Head of caudate nucleus (tissue), 42 donors: ENCODE measurements around the gene TNRC18.
"Not testable (repeated sequence)": the region's sequence is repeated elsewhere in the genome, so short reads cannot be mapped to it uniquely, and the experiment has no call there.

Source experiments
- DNase-seq, 42 donors: peaks; one replicate each; pipeline versions ENCODE4 v3.0.0 to v3.0.0-alpha.2; 2020 to 2021; ENCODE audit warnings: mixed read lengths in 7 of 42
- intact Hi-C: fragments of 100-400 bp; cut with DNase I; formaldehyde crosslinking; loops from one replicate; pipeline ENCODE4 v1.15.0; 2022

Gene TNRC18

DNA sequence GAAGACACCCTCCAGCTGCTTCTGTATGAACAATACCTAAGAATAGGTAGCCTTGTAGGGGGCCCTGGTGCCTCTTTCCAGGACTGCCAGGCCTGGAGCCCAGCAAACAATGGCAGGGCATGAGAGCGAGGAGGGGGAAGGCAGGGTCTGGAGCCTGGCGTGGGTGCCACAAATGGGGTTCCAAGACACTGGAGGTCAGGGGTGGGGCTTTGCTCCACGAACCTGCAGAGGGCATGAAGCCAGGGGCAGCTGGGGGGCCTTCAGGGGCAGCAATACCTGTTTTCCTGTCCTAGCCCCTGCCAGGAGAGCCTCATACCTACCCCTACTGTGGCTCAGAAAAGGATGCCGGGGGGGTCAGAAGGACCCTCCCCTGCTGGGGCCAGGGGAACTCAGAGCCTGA, 79.3 kb downstream of the TNRC18 start:
- DNase-seq: no peak
- intact Hi-C loops: no loop called here

DNA sequence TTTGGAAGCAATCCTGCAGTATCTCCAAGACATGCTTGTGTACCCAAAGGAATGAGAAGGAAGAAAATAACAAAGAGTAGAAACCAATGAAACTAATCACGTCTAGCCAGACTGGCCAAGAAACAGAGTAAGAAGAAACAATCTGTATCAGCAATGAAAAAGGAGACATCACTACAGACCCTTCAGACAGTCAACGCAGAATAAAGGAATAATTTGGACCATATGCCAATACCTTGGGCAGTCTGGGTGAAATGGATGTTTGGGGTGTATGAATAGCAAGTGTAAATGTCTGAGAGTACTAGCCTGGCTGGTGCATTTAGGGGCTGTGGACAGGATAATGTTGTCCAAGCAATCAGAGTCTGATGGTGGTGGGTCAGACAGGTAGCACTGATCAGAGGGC, 79.8 kb downstream of the TNRC18 start:
- intact Hi-C loops: no loop called here
- no peak for DNase-seq

GRCh38 chr7:5342631-5343030, 81.0 kb downstream of the TNRC18 start:
- intact Hi-C loops: no loop called here

DNA sequence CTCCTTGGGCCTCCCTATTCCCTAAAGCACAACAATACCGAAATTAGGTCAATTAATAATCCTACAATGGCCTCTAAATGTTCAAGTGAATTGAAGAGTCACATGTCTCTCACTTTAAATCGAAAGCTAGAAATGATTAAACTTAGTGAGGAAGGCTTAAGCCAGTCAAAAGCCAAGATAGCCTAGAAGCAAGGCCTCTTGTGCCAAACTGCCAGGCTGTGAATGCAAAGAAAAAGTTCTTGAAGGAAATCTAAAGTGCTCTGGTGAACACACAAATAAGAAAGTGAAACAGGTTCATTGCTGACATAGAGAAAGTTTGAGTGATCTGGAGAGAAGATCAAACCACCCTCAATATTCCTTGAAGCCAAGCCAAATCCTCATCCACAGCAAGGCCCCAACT, 83.7 kb downstream of the TNRC18 start:
- intact Hi-C loops: no loop called here
- no peak for DNase-seq

More at GRCh38 chr7:5342631-5343030, 81.0 kb downstream of the TNRC18 start:
- DNase-seq: no peak

- DNase-seq: no peak
- intact Hi-C loops: no loop called here
These were observed 86.6 kb downstream of the TNRC18 start for GRCh38 chr7:5337047-5337446.

DNA sequence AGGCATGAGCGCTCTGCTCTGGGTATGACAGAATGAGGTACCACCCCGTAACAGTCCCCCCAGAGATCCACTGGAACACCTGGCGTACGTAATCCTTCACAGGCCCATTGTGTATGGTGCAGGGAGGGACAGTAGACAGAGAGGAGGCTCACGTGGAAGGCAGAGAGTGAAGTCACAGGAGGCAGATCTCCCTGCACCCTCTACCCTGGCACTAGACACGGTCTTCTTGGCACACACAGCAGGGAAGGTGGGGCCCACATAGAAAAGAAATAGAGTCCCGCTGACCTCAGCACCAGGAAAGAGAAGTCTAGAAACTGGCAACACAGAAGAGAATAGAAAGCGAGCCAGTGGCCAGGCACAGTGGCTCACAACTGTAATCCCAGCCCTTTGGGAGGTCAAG, 89.0 kb downstream of the TNRC18 start:
- no peak for DNase-seq
- intact Hi-C loops: no loop called here

GRCh38 chr7:5333121-5334045, 90.3 kb downstream of the TNRC18 start:
- intact Hi-C loops: no loop called here
- no peak for DNase-seq

DNA sequence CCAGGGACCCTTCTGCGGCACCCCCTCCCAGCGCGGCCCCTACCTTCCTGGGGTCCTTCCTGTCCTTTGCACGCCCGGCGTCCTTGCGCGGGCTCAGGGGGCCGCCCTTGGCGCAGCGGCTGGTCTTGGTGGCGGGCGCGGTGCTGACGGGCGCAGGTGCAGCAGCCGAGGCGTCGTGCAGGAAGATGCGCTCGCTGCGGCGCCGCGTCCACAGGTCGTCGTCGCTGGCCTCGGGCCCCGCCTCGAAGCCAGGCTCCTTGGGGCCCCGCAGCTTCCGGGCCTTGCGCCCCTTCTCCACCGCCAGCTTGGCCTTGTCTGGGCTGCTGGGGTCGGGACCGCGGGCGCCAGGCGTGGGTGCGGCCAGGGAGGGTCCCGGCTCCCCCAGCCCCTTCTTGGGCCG, 91.1 kb downstream of the TNRC18 start:
- intact Hi-C loops: no loop called here
- no peak for DNase-seq

DNA sequence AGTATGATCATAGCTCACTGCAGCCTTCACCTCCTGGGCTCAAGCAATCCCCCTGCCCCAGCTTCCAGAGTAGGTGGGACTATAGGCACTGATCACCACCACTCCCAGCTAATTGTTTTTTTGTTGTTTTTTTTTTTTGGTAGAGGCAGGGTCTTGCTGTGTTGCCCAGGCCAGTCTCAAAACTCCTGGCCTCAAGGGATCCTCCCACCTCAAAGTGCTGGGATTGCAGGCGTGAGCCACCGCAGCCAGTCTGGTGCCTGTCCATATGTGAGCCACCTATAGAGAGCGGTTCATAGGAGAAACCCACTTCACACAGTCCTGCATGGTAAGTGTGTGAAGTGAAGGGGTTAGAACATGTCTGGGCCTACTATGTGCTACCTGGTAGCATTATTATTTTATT, 93.3 kb downstream of the TNRC18 start:
- intact Hi-C loops: no loop called here
- no peak for DNase-seq

- intact Hi-C loops: no loop called here
- DNase-seq: no peak
These were observed 98.7 kb downstream of the TNRC18 start for GRCh38 chr7:5324961-5325360.

GRCh38 chr7:5323800-5324781, 99.5 kb downstream of the TNRC18 start:
- intact Hi-C loops, DNase-seq: not testable (repeated sequence)

DNA sequence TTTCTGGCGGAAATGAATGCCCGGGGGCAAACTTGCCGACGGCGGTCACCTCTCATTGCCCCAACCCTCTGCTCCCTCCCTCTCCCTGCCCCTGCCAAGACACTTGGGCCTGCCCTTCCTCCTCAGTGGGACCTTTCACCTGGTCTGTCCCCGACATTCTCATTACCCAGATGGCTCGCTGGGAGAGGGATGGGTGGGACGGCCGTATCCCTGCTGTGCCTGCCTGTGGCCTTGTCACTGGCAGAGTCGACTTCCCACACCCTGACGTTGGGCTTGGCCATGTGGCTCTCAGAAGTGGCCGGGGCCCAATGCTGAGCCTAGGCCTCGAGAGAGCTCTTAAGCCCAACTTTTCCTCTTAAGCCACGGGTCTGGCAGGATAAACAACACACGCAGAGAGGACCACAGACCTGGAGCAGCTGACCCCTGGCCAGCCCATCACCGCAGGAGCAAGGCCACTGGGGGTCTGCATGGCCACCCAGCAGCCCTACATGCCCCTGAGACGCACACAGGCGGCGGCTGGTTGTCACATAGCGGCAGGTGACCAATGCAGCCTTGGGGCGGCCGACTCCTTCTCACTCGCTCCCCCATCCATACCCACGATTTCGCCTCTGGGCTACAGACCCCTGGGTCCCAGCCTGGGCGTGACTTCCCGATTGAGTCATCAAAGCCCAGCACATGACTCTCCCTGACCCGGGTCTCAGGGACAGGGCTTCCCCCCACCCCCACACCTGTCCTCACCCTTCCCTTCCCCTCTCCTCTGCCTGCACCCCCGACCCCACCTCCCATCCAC, 100.8 kb downstream of the TNRC18 start:
- no peak for DNase-seq
- intact Hi-C loops: no loop called here

- DNase-seq: no peak
- intact Hi-C loops: no loop called here
These were observed 102.7 kb downstream of the TNRC18 start for GRCh38 chr7:5320802-5321396.

DNA sequence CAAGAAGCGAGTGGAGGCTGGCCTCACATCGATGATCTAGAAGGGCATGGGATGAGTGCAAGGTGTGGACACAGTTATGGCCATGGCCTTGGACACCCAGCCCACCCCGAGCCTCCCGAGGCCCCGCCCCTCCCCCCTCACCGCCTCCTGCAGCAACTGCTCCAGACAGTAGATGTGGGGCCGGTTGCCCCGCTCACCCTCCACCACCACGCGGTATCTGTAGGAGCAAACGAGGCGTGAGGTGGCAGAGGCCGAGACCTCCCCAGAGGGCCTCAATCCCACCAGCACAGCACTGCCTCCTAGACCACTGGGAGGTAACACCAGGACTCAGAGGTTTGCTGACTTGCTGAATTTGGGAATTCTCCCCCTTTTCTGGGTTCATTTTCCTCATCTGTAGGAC, 103.2 kb downstream of the TNRC18 start:
- intact Hi-C loops: no loop called here
- no peak for DNase-seq

- DNase-seq, intact Hi-C loops: not testable (repeated sequence)
These were observed 105.0 kb downstream of the TNRC18 start for GRCh38 chr7:5318613-5319012.

DNA sequence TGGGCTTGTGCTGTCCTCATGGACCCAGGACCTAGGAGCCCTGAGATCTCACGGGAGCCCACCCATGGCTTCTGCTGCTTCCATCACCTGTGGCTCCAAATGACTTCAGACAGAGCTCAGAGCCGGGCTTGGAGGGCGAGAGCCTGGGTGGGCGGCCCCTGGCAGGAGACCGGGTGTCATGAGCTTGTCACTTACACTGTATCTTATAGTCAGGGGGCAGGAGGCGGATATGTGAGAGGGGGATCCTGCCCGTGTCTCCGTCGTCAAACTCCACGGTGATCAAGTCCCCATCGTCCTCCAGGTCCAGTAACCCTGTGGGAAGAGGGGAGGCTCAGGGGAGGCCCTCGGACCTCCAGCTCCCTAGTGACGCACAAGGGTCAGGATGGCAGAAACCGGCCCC, 107.9 kb downstream of the TNRC18 start:
- intact Hi-C loops: no loop called here
- DNase-seq: no peak

GRCh38 chr7:5314864-5315263, 108.8 kb downstream of the TNRC18 start:
- no peak for DNase-seq
- intact Hi-C loops: no loop called here

DNA sequence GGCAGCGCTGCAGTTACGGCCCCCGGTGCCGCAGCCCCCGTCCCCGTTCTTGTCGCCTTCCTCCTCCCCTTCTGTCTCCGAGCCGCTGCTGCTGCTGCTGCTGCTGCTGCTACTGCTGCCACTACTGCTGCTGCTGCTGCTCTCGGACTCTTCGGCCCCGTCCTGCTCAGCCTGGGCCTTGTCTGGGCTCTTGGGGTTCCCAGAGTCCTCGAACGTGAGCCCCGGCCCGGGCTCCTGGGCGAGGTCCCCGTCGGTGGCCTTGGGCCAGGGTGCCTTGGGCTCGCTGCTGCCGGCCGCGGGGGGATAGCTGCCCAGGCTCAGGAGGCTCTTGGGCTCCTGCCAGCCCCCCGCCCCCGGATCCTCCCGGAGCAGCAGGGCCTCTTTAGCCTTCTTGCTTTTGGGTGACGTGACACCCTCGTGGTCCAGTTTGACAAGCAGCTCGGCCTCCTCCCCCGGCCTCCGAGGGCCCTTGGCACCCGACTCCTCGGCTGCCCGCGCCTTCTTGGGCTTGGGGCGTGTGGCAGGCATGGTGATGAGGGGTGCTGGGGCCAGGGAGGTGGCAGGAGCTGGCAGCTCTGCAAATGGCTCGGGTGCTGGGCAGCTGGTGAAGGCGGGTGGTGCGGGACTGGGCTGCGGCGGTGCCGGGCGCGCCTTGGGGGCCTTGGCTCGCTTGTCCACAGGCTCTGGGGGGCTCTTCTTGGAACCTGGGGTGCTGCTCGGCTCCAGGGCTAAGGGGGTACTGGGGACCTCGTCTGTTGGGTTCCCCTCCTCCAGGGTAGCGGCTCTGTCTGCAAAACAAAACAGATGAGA, 110.4 kb downstream of the TNRC18 start:
- intact Hi-C loops: not testable (repeated sequence)
- DNase-seq: peak in 1 of 42 donors; percentile 22
